ENCODE measurements around the gene ASCC1.

The ASCC1 gene

DNA sequence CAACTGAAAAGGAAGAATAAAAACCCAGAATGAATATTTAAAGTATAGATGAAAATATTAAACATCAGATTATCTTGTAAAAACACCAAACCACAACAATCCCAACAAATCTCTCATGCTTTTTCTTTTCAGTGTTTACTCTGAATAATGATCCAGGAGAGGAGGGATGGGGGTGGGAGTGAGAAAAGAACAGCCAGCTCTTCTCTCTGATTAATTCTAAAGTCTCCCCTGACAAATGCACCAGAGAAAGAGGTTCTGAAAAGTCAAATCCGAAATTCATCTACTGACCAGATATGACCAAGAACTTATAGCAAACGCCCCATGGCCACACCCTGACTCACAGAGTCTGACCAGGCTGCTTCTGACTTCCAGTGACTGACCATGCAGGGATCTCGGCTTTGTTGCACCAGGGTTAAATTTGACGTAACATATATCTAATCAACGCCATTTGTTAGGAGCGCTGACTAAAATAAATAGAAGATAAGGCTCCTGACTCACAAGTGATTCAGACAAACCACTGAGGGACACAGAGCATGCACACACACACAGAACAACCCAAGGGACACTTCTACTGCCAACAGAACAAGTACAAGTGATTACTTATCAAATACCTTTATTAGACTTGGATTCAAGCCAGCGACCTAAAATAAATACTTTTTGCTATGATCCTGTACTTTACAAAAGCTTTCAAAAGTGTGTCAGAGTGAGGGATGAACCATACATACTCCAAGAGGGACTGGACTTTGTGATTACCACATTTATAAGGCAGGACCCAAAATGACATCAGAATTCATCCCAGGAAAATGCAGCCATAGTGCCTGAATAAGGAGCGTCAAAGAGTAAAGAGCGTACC, 118.4 kb downstream of the ASCC1 start:
- DNase-seq (ENCODE audit: low spot score) = peak; percentile 75

DNA sequence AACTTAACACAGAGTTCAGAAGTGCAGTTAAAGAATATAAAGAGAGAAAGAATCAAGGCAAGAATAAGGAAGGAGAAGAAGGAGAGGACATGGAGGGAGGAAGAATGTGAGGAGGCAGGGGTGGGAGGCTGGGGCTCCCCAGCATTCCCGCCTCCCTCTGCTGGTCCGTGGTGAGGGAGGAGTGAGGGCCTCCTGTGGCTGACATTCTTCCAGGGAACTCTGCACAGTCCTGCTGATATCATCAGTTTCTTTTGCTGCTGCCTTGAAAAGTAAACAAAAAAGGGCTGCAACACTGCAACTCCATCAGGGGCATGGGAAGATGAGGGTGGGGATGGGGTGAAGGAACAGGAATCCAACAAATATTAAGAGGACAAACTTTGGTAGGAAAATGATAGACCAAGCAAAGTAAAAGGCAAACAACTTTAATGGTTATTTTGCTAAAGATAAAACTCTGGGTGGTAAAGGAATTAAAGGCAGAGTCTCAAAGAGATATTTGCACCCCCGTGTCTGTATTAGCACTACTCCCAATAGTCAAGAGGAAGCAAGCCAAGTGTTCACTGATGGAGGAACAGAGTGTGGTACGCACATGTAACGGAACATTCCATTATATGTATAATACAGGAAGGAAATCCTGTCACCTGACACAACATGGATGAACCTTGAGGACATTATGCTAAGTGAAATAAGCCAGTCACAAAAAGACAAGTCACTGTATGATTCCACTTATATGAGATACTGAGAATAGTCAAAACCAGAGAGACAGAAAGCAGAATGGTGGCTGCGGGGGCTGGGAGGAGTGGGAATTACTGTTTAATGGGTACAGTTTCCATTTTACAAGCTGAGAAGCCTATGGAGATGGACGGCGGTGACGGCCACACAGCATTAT, 119.7 kb downstream of the ASCC1 start:
- no peak for DNase-seq (ENCODE audit: low spot score)

DNA sequence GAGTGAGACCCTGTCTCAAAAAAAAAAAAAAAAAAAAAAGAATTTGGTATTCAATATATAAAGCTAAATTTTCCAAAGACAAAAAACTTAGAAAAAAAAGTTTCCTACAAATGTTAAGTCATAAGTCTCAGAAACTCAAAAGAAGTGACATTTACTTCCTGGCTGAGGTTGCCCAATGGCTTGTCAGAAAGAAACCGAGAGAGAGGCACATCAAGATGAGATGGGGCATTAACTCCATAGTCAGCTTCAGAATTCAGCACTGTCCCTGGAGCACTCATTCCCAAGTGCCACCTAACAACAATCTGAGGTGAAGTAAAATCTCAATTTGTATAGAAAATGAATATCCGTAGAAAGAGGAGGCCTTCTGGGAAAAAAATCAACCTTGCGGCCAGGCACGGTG, 120.9 kb downstream of the ASCC1 start:
- no peak for DNase-seq (ENCODE audit: low spot score)

DNA sequence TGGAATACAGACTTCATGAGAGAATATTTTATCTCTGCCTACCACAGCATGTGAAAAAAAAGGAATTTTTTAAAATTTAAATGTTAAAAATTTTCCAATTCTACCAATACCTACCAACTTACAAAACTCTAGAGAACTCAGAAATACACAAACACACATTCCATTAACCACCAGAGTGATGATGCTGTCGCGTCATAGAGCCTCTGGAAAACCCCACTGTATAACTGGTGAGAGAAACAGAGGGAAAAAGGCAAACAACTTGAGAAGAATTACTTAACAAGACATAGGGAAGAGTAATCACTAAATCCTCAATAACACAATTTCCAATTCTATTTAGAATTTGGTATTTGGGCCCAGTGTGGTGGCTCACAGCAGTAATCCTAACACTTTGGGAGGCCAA, 121.5 kb downstream of the ASCC1 start:
- DNase-seq (ENCODE audit: low spot score) = no peak

DNA sequence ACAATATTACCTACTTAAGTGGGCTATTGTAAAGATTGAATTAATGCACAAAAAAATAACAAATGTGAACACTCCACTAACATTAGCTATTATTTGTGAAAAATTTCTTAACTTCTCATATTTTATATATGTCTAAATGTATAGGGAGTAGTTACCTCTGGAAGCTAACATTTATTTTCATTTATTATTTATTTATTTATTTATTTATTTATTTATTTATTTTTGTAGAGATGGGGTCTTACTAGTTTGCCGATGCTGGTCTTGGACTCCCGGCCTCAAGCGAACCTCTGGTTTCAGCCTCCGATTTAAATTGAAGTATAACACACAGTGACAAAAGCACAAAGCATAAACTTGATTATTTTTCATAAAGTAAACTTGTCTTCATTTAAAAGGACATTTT, 122.6 kb downstream of the ASCC1 start:
- DNase-seq (ENCODE audit: low spot score) = no peak

DNA sequence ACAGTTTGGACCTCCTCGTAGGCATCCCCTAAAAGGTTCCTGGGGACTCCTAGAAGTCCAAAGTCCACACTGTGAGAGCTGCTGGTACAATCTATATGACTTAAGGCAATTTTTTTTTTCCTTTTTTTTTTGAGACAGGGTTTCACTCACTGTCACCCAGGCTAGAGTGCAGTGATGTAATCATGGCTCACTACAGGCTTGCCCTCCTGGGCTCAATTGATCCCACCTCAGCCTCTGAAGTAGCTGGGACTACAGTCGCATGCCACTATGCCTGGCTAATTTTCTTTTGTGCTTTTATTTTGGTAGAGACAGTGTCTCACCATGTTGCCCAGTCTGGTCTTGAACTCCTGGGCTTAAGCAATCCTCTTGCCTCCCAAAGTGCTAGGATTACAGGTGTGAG, 123.1 kb downstream of the ASCC1 start:
- peak; percentile 32 for DNase-seq (ENCODE audit: low spot score)

DNA sequence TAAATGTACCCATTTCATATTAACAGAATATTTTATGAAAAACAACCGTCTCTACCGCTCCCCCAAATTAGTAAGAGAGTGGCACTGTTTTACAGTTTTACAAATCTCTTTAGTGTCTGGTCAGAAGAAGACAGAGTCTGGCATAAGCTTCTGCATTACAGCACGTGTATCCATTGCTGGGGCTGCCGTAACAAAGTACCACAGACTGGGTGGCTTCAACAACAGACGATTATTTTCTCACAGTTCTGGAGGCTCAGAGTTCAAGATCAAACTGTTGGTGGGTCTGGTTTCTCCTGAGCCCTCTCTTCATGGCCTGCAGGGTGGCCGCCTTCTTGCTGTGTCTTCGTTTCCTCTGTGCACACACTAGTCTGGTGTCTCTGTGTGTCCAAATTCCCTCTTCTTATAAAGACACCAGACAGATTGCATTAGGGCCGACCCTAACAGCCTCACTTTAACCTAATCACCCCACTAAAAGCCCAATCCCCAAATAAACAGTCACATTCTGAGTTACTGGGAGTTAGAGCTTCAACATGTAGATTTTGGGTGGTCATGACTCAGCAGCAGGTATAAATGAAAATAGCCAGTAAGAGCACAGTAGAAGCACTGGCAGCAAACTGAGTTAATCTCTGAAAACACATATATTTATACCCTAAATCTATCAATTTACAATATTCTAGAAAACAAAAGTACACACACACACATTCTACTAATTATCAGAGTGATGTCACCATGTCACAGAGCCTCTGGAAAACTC, 123.7 kb downstream of the ASCC1 start:
- DNase-seq (ENCODE audit: low spot score) = no peak

DNA sequence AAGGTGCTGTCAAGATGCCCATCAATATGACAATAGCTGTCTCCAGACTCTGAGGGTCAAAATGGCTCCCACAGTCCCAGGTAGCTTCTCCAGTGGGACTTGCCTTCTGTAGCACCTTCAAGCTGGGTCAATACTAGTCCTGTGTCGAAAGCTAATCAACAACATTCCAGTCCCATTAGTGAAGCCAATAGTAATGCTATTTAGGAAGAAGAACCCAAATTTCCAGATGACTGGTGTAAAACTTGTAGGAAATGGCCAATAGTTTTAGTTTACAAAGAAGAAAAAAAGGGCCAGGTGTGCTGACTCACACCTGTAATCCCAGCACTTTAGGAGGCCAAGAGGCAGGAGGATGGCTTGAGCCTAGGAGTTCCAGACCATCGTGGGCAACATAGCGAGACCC, 125.8 kb downstream of the ASCC1 start:
- no peak for DNase-seq (ENCODE audit: low spot score)

DNA sequence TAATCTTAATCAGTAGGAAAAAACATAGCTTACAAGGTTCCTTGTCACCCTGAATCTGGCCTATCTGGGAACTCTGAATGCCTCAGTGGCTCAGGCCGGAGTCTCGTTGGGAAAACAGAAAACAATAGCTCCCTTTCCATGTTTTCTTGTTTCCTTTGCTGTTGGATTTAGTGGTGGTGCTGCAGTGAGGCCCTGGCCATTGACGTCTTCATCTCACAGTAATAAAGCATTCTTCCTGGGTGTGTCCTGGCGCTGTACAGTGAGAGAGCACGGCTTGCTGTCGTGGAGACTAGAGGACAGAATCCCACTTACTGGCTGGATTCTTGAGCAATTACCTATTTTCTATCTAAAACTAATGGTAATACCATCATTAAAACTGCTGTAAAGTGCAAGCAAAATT, 126.5 kb downstream of the ASCC1 start:
- DNase-seq (ENCODE audit: low spot score) = no peak

DNA sequence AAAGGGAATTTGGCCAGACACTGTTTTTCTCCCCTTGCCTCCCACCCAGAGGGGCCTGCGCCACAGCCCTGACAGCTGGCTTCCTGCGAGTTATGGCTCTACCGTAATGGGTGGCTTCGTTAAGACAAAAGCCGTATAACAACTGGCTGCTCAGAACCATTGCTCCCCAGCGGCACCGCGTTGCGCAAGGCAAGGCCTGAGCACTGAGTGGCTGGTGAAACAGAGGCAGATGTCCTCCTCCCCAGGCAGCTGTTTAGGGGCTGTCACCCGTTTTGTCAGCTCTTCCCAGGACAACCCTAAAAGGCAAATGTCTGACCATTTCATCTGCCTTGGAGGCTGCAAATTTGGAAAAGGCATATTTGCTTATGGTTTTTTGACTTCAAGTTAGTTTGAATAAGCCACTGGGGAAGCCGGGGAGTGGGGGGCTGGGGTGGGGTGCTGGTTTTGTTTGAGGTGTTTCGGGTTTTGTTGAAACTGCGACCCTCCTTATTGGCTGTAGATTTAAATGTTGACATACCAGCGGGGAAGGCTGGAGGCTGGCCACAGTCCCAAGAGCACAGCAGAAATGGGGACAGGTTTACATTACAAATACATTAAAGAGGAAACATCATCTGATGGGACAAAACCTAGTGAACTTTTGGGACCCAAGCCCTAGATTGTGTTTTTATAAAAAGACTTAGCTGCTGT, 127.0 kb downstream of the ASCC1 start:
- no peak for DNase-seq (ENCODE audit: low spot score)

DNA sequence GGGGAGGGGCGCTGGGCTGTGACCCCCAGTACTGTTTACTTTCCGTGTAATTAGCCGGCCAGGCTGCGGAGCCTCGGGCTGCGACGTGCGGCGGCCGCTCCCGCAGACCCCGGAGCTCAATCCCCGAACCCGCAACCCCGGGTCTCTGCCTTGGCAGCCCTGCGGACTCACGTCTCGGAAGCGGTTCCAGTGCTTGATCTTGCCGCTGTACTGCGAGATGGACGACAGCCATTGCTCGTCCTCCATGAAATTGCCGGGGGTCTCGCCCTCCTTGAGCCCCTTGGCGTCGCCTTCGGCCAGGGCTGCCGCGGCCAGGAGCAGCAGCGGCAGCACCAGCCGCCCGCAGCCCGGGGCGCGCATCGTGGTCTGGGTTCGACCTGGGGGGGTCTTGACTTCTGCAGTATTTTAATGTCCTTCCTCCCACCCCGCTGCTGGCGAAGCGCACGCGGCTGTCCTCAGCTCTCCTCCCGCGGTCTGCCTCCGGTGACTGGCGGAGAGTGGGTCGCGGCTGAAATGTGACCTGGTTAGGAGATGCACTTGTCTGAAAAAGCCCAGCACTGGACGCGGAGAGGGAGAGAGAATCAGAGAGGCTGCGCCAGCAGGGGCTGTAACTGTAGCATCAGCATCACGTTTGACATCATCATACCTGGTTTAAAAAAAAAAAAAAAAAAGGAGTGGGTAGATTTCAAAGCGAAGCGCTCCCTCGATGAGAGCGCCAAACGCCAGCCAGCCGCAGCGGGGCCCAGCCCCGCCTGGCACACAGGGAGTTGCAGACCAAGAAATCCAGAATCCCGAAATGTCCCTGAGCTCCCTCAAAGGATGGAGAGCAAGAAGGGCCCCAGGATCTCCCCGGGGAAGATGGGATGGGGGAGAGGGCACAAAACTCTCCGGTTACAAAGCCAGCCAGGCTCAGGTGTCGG, 127.8 kb downstream of the ASCC1 start, which contains the start of gene SPOCK2:
TSS of gene SPOCK2 (minus strand) at position 583 of the 920 bp plus-strand sequence. CDS start at position 360, 223 bp downstream.
- DNase-seq (ENCODE audit: low spot score) = no peak

DNA sequence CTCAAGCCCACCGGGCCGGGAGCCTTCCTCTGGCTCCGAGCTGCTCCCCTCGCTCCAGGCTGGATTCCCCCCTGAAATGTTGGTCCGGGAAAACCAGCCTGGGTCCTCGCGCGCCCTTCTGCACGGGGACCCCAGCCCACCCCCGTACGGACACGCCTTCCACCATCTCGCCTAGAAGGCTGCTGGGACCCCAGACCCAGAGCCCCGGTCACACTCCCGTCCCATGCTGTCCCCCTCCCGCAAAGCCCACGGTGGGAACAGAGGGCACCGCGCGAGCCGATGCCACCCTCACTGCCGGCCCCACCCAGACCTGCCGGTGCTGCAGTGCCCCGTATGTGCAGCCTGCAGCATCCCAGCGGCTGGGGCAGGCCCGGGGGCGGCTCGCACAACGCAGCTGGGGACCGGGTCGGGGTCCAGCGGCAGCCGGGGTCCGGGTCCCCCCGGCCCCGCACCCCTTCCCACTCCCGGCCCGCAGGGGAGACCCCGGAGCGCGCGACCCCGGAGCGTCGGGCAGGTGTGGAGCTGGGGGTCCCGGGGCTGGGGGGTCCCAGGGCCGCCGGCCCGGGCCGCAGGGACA, 128.6 kb downstream of the ASCC1 start:
- DNase-seq (ENCODE audit: low spot score) = no peak

DNA sequence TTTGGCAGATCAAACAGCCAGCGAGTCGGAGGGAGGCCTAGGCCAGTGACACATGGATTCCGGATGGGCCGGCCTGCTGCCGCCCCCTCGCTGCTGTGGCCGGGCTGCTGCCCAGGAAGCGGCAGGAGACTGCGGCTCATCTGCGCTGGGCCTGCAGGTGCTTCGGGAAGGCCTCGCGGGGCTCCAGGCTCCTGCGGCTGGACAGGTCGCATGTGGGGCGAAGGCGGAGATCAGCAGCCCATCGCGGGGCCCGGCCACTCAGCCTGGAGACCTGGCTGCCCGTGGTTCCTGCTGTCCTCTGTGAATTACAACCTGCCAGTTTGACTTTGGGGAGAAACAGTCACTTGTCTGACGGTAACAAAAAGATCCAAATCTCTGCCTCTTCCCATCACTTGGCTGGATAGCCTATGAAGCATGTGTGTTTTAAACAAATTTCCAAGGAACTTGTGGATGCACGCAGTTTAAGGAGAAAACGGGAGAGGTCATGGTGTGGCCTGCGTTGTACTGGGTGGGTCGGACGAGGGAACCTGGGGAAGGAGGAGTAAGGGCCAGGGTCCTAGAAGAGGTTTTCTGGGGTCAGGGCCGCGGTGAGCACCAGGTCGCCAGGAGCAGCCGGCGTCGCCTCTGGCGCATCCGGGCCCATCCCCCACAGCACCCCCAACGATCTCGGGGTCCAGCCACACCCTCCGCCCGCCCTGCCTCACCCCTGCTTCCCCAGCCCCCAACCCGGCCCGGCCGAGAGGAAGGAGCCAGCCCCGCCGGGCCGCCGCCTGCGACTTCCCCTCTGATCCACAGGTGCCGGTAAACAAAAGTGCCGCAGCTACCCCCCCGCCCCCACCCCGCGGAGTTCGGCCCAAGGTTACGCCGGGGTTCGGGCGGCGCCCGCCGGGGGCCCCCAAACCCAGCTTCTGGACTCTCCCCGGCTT, 129.3 kb downstream of the ASCC1 start:
- no peak for DNase-seq (ENCODE audit: low spot score)

DNA sequence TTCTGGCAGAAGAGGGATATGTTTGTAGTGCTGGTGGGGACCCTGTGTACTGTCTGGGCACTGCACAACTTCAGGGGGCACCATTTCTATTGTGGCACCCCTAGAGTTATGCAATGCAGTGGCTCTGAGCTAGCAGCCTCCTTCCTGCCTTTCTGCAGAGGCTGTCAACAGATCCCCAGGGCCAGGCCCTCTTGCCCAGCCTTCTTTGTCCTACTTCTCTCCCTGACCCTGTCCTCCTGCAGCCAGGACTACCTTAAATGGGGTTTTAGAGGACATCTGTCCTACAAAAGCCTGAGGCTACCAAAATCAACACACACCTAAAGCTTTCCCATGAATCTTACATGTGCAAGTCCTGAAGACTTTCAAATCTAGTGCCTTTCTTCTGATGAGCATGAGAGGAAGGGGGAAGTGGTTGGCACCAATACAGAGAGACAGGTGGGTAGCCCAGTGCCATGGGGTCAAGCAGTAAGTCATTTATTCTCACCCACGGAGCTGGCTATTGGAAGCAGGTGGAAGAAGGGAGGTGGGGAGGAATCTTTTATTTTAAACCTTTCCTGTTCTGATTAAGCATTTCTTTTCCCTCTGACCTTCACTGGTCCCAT, 130.1 kb downstream of the ASCC1 start:
- DNase-seq (ENCODE audit: low spot score) = no peak

DNA sequence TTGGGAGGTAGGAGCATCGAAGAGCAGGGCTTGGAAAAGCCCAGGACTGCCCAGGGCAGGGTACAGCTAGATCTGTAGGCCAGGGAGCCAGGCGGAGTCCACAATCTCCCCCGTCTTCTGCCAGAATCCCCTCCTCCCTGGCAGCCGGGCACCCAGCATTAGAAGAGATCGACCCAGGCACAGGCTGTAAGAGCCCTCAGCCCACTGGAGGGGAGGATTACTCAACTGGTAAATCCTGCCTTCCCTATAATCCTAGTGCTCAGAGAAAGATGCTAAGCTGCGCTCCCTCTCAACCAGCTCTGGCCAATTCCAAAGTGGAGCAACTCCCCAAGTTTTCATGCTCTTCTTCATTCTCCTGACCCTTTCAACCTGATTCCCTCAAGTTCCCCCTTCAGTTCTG, 130.9 kb downstream of the ASCC1 start:
- DNase-seq (ENCODE audit: low spot score) = no peak

DNA sequence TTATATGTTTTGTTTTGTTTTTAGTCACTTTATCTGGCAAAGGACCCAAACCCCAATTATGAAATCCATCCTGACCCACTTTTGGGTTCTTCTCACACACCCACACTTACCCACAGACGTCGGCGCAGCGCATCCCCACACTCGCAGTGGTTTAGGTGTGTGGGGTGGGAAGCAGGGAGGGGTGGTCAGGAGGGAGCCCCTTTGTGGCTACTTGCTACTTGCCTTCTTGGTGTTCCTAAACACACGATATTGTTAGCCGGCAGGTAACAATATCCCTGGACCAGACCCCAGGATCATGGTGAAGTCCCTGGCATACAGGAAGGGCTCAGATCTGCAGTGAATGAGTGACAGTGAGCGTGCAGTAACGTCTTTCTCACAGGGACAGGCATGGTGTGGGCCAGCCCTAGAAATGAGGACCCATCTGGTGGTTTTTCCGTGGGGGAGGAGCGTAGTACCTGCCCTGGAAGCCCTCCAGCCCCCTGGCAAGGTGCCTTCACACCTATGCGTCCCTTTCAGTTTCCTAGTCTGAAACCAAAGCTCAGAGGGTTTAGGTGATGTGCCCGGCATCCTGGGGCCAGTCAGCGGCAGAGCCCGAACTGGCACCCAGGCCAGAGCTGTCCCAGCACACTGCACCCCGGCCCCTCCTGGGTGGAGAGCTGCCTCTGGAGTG, 132.2 kb downstream of the ASCC1 start:
- DNase-seq (ENCODE audit: low spot score) = no peak

DNA sequence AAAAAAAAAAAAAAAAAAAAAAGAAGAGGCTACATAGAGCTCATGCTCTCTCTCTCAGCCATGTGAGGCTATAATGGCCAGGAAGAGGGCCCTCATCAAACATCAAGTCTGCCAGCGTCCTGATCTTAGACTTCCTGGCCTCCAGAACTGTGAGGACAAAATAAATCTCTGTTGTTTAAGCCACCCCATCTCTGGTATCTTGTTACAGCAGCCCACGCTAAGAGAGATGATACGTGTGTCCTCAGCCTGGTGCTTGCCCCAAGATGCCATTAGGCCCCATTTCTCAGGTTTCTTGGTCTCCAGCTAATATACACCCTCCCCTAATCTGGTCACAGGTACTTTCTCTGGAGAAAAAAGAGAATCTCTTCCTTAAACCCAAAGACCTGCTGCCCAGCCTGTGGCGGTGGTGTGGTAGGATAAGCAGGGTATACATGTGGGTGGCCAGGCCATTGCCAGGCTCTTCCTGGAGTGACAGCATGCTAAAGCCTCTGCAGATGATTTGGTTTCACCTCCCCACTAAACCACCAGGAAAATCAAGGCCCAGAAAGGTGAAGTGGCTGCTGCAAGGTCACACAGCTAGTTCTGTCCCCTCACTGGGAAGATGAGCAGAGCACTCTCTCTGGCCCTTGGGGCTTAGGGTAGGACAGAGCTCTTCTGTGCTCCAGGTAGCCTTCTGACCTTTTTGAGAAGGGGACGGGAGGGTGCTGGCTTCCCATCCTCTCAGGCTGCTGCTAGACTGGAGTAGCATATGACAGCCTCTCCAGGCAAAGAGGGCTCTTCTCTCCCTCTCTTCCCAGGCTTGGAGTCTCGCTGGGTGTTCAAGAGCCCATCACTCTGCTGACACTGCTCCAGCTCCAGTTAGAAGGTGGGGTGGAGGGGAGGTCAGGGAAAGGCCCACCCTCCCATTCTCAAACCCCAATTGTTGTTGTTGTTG, 133.0 kb downstream of the ASCC1 start:
- DNase-seq (ENCODE audit: low spot score) = no peak

All from kidney tubule cell (primary cell).